GM23338 (cell line): ENCODE data around the gene COBLL1. TPM values are rescaled to one million over a fixed set of nuclear protein-coding genes. Genes with fewer than 3 reads are reported as not detected.

Experiments
- ATAC-seq: fragments of 200-7000 bp; cut with Tn5 transposase; 3 replicates; pipeline ENCODE4 v1.9.1; 2020
- DNase-seq: peaks from one replicate; pipeline ENCODE4 v3.0.0-alpha.2; 2015; ENCODE audit warnings: low spot score
- H2AFZ ChIP-seq: fragments of 200-600 bp; sonication (generic); 2 replicates; pipeline ENCODE4 v1.8.0; 2016; ENCODE audit warnings: antibody characterized with exemption, mild to moderate bottlenecking, moderate library complexity
- H3F3A ChIP-seq: fragments of 200-600 bp; sonication (generic); replicated peaks from 2 replicates; pipeline ENCODE4 v1.8.0; 2017; ENCODE audit warnings: antibody characterized with exemption, mixed run types, low read depth
- H3K27ac ChIP-seq: fragments of 200-600 bp; sonication (generic); 2 replicates; pipeline ENCODE4 v1.6.1; 2016; ENCODE audit warnings: low read depth
- H3K27me3 ChIP-seq: fragments of 200-600 bp; sonication (generic); 2 replicates; pipeline ENCODE4 v1.8.0; 2016; ENCODE audit warnings: mild to moderate bottlenecking, mixed run types, moderate library complexity; ENCODE audit not compliant: insufficient read depth
- H3K36me3 ChIP-seq: fragments of 200-600 bp; sonication (generic); 2 replicates; pipeline ENCODE4 v1.8.0; 2016; ENCODE audit warnings: mild to moderate bottlenecking; ENCODE audit not compliant: insufficient read depth
- H3K4me1 ChIP-seq: fragments of 200-600 bp; sonication (generic); 2 replicates; pipeline ENCODE4 v1.8.0; 2016; ENCODE audit warnings: mild to moderate bottlenecking, moderate library complexity; ENCODE audit not compliant: insufficient read depth
- H3K4me2 ChIP-seq: fragments of 200-600 bp; sonication (generic); 2 replicates; pipeline ENCODE4 v1.7.1; 2017; ENCODE audit warnings: mixed run types
- H3K4me3 ChIP-seq: fragments of 200-600 bp; sonication (generic); 2 replicates; pipeline ENCODE4 v1.6.1; 2016; ENCODE audit warnings: mixed run types
- H3K79me2 ChIP-seq: fragments of 200-600 bp; sonication (generic); replicated peaks from 2 replicates; pipeline ENCODE4 v1.8.0; 2017; ENCODE audit warnings: mild to moderate bottlenecking; ENCODE audit not compliant: insufficient read depth
- H3K9me2 ChIP-seq: fragments of 200-600 bp; sonication (generic); 2 replicates; pipeline ENCODE4 v1.8.0; 2017; ENCODE audit not compliant: insufficient read depth
- H4K20me1 ChIP-seq: fragments of 200-600 bp; sonication (generic); replicated peaks from 2 replicates; pipeline ENCODE4 v1.8.0; 2017; ENCODE audit warnings: mild to moderate bottlenecking; ENCODE audit not compliant: insufficient read depth
- H3K27ac Mint-ChIP-seq: 2 replicates; pipeline ENCODE4 v1.8.0; 2020; ENCODE audit warnings: inconsistent platforms, mild to moderate bottlenecking, moderate library complexity, mixed read lengths
- H3K27me3 Mint-ChIP-seq: 3 replicates; pipeline ENCODE4 v1.8.0; 2022; ENCODE audit warnings: low read depth, mild to moderate bottlenecking, moderate library complexity, mixed read lengths, inconsistent platforms; ENCODE audit not compliant: insufficient read depth, poor library complexity
- H3K36me3 Mint-ChIP-seq: 3 replicates; pipeline ENCODE4 v1.8.0; 2021; ENCODE audit warnings: low read depth, mild to moderate bottlenecking, inconsistent platforms, moderate library complexity, mixed read lengths
- H3K4me1 Mint-ChIP-seq: 3 replicates; pipeline ENCODE4 v1.8.0; 2020; ENCODE audit warnings: mild to moderate bottlenecking, inconsistent platforms, mixed read lengths
- H3K4me3 Mint-ChIP-seq: 3 replicates; pipeline ENCODE4 v1.8.0; 2021; ENCODE audit warnings: moderate library complexity, mild to moderate bottlenecking, inconsistent platforms, mixed read lengths
- H3K9me3 Mint-ChIP-seq: 3 replicates; pipeline ENCODE4 v1.8.0; 2020; ENCODE audit warnings: moderate library complexity, mild to moderate bottlenecking, inconsistent platforms, mixed read lengths
- CREB1 ChIP-seq: fragments of 250-450 bp; sonication (Bioruptor Pico); IDR thresholded peaks from 2 replicates; pipeline ENCODE4 v1.5.0; 2020; ENCODE audit warnings: low read depth, mild to moderate bottlenecking, moderate library complexity
- CTCF ChIP-seq, 2 experiments: fragments of 200-600 bp in 1 of 2; sonication (generic) in 1 of 2; conservative IDR thresholded peaks; 2 replicates each; pipeline versions ENCODE4 v1.5.1 to v1.6.1; 2016 to 2017; ENCODE audit warnings: antibody characterized with exemption in 2 of 2, low read depth in 2 of 2, mild to moderate bottlenecking in 2 of 2, moderate library complexity in 1 of 2
- ETS1 ChIP-seq: IDR thresholded peaks from 2 replicates; pipeline ENCODE4 v1.6.1; 2016; ENCODE audit warnings: antibody characterized with exemption
- EZH2 ChIP-seq: fragments of 200-600 bp; sonication (generic); IDR thresholded peaks from one replicate; pipeline ENCODE4 v1.8.0; 2017; ENCODE audit warnings: antibody characterized with exemption, mild to moderate bottlenecking, low read depth; ENCODE audit not compliant: unreplicated experiment
- EZH2phosphoT487 ChIP-seq: fragments of 200-600 bp; sonication (generic); IDR thresholded peaks from one replicate; pipeline ENCODE4 v1.8.1; 2018; ENCODE audit warnings: antibody characterized with exemption; ENCODE audit not compliant: unreplicated experiment
- JUNB ChIP-seq: IDR thresholded peaks from one replicate; pipeline ENCODE4 v1.6.1; 2016; ENCODE audit warnings: antibody characterized with exemption; ENCODE audit not compliant: unreplicated experiment
- NANOG ChIP-seq: IDR thresholded peaks from 2 replicates; pipeline ENCODE4 v1.6.1; 2016; ENCODE audit warnings: antibody characterized with exemption, borderline replicate concordance
- POLR2AphosphoS5 ChIP-seq: IDR thresholded peaks from 2 replicates; pipeline ENCODE4 v1.6.1; 2016; ENCODE audit warnings: antibody characterized with exemption, low read depth
- REST ChIP-seq: IDR thresholded peaks from one replicate; pipeline ENCODE4 v1.6.1; 2018; ENCODE audit warnings: antibody characterized with exemption; ENCODE audit not compliant: unreplicated experiment
- STAT1 ChIP-seq: IDR thresholded peaks from one replicate; pipeline ENCODE4 v1.6.1; 2016; ENCODE audit warnings: antibody characterized with exemption; ENCODE audit not compliant: unreplicated experiment
- ZNF114 ChIP-seq: fragments of 250-450 bp; sonication (Bioruptor Pico); IDR thresholded peaks from 2 replicates; pipeline ENCODE4 v1.5.0; 2020; ENCODE audit warnings: mild to moderate bottlenecking, moderate library complexity
- ZNF331 ChIP-seq: fragments of 250-450 bp; sonication (Bioruptor Pico); IDR thresholded peaks from 2 replicates; pipeline ENCODE4 v1.5.0; 2020; ENCODE audit warnings: low read depth, mild to moderate bottlenecking, moderate library complexity
- ZNF462 ChIP-seq: fragments of 250-450 bp; sonication (Bioruptor Pico); IDR thresholded peaks from 2 replicates; pipeline ENCODE4 v1.5.0; 2020; ENCODE audit warnings: mild to moderate bottlenecking, moderate library complexity
- polyA plus RNA-seq: library from polyadenylated mRNA; unstranded; fragments of >200 nt; fragmentation: Nextera tagmentation; extraction: Ambion mirVana; gene quantifications from 2 replicates; pipeline ENCODE4 v1.2.1, GENCODE V29; 2016
- total RNA-seq: library from RNA; depleted of rRNA; stranded (reverse); fragments of >200 nt; shearing (Covaris generic); gene quantifications from 2 replicates; pipeline ENCODE4 v1.2.3, GENCODE V29; 2014

COBLL1 gene
- total and polyA plus RNA-seq, 2 experiments from 2014 or later, result 2.9 to 7.4 TPM

- Histone ChIP-seq H3K4me1 (no peaks in the 10 kb centered on the region), H3K4me2 (no peak overlapping the region), H3K4me3 (no peak overlapping the region), H3K36me3 (no peaks in the 10 kb centered on the region), H4K20me1 (no peaks in the 10 kb centered on the region), H3K9me2 (no peaks in the 10 kb centered on the region), H3K27ac (no peak overlapping the region), H3K79me2 (no peaks in the 10 kb centered on the region), H3K27me3 (no peaks in the 10 kb centered on the region), H2AFZ (no peak overlapping the region), H3F3A (no peaks in the 10 kb centered on the region)
- DNase-seq, result no peak
- no peaks in the 10 kb centered on the region for H3K36me3 Mint-ChIP-seq
- no peak for ATAC-seq
- no peak overlapping the region for H3K4me3 Mint-ChIP-seq
- H3K9me3 Mint-ChIP-seq, result no peaks in the 10 kb centered on the region
- no peak overlapping the region for H3K27ac Mint-ChIP-seq
- H3K4me1 Mint-ChIP-seq, result no peaks in the 10 kb centered on the region
- TF ChIP-seq ETS1 (no peak), REST (no peak), ZNF331 (no peak), EZH2 (no peak), NANOG (no peak), POLR2AphosphoS5 (no peak), ZNF114 (CRISPR knock-in tag) (no peak), CREB1 (CRISPR knock-in tag) (no peak), ZNF462 (no peak), CTCF (conservative IDR thresholded peaks at IDR 0.05; ENCODE audit: low read depth in 2 of 2) (no peak), EZH2phosphoT487 (no peak), STAT1 (no peak), JUNB (no peak)
- H3K27me3 Mint-ChIP-seq, result no peaks in the 10 kb centered on the region
Observed at GRCh38 chr2:164739966-164740365, 101.7 kb downstream of the COBLL1 start.
